GM19240 (cell line): ENCODE results near the gene AHI1.

Source experiments
- DNase-seq: peaks from one replicate; pipeline ENCODE4 v3.0.0; 2011; ENCODE audit warnings: low spot score; ENCODE audit not compliant: insufficient read length

Gene AHI1

DNA sequence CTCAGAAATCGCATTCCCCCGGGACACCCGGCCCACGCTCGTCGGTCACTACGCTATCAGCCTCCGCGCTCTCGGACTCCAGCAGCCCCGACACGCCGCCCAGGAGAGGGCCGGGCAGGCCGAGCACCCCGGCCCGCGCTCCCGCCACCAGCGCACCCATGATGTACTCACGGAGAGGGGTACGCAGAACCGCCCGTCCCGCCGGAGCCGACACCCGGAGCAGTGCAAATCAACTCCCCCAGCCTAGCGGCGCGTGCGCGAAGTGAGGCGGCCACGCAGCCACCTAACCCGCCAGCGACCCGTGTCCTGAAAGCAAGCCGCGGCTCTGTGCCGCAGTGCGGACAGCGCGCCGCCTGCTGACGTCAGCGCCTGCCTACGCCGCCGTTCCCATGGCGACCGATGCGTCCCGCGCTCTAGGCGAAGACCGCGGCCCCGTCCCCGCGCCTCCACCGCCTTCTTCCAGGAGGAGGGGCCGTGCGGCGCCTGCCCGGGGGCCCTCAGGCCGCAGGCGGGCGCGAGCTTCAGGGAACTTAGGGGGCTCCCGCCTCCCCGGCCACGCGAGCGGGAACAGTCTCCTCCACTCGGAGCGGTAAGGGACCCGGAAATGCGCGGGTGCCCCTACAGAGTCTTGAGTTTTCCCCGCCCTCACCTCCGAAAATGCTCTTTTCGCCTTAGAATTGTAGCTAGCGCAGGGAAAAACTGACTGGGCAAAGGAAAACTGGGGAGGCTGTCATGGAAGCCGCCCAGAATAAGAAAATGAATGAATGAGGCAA is at the start of gene AHI1:
TSS of gene AHI1 (minus strand) at position 329 of the 773 bp plus-strand sequence. CDS start 5,503 bp downstream, outside the sequence.
- DNase-seq, result peak; percentile 45

DNA sequence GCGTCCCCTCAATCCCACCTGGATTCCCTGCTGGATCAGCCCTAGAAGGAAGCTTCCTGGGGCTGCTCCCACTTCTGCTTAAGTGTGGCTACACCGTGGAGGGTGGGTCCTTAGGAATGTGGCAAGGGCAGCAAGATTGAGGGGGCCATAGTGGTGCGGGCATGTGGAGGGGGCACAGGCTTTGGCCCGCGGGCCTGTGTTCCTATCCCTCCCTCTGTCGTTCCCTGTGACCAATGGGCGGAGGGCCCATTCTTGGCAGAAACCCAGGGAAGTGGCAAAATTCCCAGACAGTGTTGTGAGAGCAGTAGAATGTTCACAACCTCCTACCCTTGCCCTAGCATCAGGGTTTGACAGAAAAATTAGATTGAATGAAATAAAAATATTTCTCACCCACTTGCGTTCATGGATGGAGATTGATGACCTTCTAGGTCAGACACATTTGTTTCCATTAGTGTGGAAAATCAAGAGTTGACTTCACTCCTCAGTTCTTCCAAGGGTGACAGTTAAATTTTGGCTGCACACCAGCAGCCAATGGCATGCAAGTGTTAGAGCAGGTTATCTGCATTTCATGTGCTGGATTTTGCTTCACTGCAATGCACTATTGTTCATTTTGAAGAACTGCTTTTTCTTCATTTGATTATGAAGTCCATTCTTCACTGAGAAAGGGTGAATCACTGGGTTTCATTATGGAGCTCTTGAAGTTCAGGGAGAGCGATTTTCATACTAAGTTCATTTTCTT is 49.3 kb upstream of the AHI1 start:
- no peak for DNase-seq

DNA sequence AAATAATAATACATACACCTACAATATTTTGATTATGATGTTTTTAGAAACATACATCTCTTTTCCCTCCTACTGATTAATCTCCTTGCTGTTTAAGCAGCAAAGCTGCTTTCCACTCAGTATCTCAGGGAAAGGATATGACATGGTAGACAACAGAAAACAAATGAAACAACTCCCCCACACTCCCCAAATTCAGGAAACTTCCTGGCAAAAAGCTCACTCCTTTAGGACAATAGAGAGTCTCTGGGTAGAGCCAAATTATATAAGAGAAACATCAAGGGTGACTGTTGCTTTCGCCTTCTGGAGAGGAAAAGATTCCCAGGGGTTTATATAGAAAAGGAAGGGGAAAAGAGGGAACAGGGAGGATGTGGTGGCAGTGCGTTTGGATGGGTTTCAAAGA is 48.7 kb upstream of the AHI1 start:
- DNase-seq, result no peak

- no peak for DNase-seq
Measured at GRCh38 chr6:135540207-135540840, 42.8 kb upstream of the AHI1 start.

- no peak for DNase-seq
Measured at GRCh38 chr6:135537741-135538301, 40.3 kb upstream of the AHI1 start.

DNA sequence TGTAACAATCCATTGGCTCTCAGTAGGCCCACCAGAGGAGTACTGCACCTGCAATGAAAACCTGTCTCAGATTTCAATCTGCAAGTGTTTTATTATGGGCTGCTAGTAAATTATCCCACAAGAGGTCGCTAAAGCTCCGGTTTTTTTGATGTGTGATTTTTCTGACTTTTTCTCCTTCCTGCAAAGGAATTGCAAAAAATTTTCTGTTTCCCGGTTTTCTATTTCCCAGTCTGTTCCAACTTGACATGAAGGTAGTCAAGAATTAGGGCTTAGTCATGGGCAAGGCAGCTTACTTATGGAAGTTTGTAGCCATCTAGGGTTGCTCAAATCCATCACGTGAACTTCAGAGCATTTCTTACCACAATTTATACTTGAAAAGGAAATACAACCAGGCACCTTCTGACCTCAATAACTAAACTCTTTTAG is 38.5 kb upstream of the AHI1 start:
- peak; percentile 8 for DNase-seq

GRCh38 chr6:135534773-135535380 is 37.3 kb upstream of the AHI1 start:
- DNase-seq, result no peak

DNA sequence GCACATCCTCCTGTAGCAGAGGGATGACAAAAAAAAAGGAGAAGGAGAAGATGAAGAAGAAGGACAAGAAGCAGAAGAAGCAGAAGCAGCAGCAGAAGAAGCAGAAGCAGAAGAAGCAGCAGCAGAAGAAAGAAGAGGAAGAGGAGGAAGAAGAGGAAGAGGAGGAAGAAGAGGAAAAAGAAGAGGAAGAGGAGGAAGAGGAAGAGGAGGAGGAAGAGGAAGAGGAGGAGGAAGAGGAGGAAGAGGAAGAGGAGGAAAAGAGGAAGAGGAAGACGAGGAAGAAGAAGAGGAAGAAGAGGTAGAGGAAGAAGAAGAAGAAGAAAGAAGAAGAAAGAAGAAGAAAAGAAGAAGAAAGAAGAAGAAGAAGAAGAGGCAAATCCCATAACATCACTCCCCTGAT is 35.0 kb upstream of the AHI1 start:
- no peak for DNase-seq

DNA sequence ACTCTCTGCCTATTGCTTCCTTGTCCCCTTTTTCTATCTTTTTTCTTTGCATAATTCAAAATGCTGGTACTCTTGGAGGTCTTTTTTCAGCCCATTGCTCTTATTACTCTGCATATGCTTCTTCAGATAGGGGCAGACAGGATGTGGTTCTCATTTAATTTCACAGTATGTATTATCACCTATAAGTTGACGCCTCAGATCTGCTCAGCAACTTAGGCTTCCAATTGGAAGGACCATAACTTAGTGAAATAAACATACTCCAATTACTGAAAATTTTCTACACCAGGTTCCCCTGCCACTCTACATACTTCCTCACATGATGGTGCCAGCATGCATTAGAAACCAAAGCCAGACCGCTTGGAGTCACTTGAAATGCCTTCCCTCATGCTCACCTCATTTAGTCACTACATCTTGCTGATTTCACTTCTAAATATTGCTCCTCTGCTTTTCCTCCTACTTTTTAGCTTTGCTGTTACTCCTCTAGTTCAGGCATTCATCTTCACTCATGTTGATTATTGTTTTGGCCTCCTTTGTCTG is 34.5 kb upstream of the AHI1 start:
- DNase-seq, result no peak

- DNase-seq, result no peak
Measured at GRCh38 chr6:135530113-135530512, 32.6 kb upstream of the AHI1 start.

- DNase-seq, result no peak
Measured at GRCh38 chr6:135527960-135528249, 30.4 kb upstream of the AHI1 start.

DNA sequence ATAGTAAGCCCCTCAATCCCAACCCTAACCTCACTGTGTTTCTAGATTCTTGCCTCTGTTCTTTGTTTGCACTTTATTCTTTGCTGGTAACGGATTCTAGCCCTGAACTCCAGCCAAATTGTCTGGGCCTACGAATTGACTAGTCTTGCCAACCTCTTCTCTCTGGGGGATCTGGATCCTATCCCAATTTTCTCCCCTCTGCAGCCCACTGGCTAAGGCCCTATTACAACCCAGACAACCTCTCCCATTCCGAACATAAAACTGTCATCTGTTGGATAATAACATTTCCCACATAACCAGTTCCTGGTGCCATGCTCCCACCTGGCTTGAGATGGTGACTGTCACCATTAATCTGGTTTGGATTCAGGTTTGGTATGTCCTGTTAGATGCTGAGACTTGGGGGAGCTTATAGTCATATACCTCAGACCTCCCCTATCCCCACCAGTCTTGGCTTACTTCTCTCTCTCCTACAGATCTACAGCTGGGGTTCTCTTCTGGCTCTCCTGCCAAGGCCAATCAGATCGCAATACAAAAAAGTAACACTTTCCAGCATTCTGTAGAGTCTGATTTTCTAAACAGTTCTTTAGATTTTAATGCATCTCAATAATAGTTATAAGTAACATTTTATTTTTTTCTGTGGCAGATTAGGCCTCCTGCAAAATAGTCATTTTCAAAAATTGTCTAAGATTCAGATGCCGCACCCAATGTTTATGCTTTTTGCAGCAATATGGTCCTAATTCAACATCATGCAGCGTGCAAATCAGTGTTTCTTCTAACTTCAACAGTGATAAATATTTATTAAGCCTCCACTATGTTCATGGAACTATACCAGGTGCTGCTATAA is 29.8 kb upstream of the AHI1 start:
- no peak for DNase-seq

GRCh38 chr6:135525594-135525993 is 28.1 kb upstream of the AHI1 start:
- DNase-seq, result no peak

- no peak for DNase-seq
Measured at GRCh38 chr6:135522965-135523692, 25.6 kb upstream of the AHI1 start.

GRCh38 chr6:135521431-135521830 is 23.9 kb upstream of the AHI1 start:
- DNase-seq, result no peak

DNA sequence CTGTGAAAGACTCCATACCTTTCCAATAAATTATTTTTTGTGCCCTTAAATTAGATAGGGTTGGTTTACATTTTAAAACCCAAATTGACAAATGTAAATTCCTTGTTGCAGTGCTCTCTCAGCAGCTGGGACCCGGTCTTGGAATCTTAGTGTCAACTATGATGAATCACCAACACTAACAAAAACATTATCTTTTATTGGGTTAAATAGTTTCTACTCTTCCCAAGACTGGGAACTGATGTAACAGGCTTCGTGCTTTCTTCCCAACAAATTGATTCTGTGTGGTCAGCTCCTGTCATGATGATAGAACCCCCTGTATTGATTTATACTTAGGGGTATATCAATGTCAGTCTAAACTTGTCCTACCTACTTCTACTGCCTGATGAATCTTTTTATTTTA is 23.2 kb upstream of the AHI1 start:
- DNase-seq, result no peak

DNA sequence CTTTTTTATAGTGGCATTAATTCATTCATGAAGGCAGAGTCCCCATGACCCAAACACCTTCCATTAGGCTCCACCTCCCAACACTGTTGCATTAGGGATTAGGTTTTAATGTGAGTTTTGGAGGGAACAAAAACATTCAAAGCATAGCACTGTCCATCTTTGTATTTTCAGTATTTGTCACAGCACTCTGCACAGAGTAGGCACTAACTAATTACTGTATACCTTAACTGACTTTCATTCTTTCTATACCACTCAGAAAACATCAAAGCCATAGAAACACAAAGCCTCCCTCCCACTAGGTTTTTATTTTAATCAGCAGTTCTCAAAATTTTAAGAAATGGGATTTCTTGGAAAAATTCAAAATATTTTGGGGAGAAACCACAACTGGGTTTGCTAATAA is 21.8 kb upstream of the AHI1 start:
- no peak for DNase-seq

- DNase-seq, result no peak
Measured at GRCh38 chr6:135517527-135517926, 20.0 kb upstream of the AHI1 start.

- DNase-seq, result no peak
Measured at GRCh38 chr6:135514706-135515105, 17.2 kb upstream of the AHI1 start.
